Suprapubic skin (tissue), 4 donors: ENCODE results near the gene EHBP1L1.
A peak's percentile ranks its signal among the peaks of the same experiment; 100 is the strongest.

Source experiments
- EP300 ChIP-seq: sonication (generic); formaldehyde crosslinking; IDR thresholded peaks from one replicate; pipeline ENCODE4 v1.6.1; 2017; ENCODE audit warnings: antibody characterized with exemption
- POLR2A ChIP-seq, 2 donors: fragments of 450-650 bp; IDR thresholded peaks; one replicate each; pipeline ENCODE4 v1.6.1; 2017; ENCODE audit warnings: antibody characterized with exemption in 2 of 2, mild to moderate bottlenecking in 2 of 2, moderate library complexity in 2 of 2
- POLR2AphosphoS5 ChIP-seq, 3 donors: sonication (generic); formaldehyde crosslinking; IDR thresholded peaks; one replicate each; pipeline ENCODE4 v1.6.1; 2017; ENCODE audit warnings: antibody characterized with exemption in 3 of 3
- TF ChIP-seq, protein P1 (sequence below), 2 donors: fragments of 200-600 bp in 1 of 2; fragments of 450-650 bp in 1 of 2; sonication (generic) in 1 of 2; IDR thresholded peaks; one replicate each; pipeline ENCODE4 v1.5.1; 2016 to 2019; ENCODE audit warnings: antibody characterized with exemption in 2 of 2, mild to moderate bottlenecking in 1 of 2, moderate library complexity in 1 of 2

DNA sequence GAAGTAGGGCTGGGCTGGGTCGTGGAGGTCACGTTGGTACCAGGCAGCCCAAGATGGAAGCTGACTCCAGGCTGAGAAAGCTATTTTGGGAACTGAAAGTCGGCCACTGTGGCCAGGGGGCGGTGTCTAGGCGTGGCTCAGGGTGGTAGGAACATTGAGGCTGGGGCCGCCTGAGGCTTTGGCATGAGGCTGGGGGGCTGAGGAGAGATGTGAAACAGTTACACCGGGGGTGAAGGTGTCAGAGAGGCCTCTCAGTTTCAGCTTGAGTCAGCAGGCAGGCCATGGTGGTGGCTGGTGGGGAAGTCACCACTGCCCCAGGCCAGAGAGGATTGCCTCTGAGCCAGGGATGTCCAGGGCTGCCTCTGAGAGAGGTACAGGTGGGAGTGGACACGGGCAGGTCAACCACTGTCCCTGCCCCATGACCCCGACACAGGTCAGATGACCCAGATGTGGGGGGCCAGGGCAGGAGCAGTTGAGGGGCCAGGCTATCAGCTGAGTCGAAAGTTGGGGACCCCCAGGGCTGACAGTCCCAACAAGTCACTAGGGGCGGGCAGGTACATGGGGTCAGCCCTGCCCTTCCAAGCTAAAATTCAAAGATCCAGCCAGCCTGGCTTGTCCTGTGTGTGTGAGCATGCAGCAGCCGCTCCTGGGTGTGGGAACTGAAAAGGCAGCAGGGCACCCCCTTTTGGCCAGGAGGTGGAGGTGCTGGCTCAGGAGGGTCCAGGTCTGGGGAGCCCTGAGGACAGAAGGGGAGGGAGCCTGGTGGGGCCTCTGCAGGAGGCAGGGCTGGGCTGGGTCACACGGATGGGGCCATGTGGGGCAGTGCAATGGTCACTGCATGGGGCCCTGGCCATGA, 12.6 kb downstream of the EHBP1L1 start:
- no peak for TF ChIP-seq POLR2A (IDR thresholded peaks at IDR 0.05)
- TF ChIP-seq, protein P1, sequence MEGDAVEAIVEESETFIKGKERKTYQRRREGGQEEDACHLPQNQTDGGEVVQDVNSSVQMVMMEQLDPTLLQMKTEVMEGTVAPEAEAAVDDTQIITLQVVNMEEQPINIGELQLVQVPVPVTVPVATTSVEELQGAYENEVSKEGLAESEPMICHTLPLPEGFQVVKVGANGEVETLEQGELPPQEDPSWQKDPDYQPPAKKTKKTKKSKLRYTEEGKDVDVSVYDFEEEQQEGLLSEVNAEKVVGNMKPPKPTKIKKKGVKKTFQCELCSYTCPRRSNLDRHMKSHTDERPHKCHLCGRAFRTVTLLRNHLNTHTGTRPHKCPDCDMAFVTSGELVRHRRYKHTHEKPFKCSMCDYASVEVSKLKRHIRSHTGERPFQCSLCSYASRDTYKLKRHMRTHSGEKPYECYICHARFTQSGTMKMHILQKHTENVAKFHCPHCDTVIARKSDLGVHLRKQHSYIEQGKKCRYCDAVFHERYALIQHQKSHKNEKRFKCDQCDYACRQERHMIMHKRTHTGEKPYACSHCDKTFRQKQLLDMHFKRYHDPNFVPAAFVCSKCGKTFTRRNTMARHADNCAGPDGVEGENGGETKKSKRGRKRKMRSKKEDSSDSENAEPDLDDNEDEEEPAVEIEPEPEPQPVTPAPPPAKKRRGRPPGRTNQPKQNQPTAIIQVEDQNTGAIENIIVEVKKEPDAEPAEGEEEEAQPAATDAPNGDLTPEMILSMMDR (IDR thresholded peaks at IDR 0.05), result peak; percentile 37 to 59
- TF ChIP-seq POLR2AphosphoS5 (IDR thresholded peaks at IDR 0.05), result no peak
- TF ChIP-seq EP300, result no peak
